ENCODE data around the gene FGF1.

The FGF1 gene

GRCh38 chr5:142572006-142572405 is 113.9 kb downstream of the FGF1 start:
- DNase-seq: no peak
- H3K27me3 Mint-ChIP-seq: no peaks in the 10 kb centered on the region
- H3K4me1 Mint-ChIP-seq: no peaks in the 10 kb centered on the region
- H3K27ac Mint-ChIP-seq: no peak overlapping the region
- no peak for ATAC-seq
- no peaks in the 10 kb centered on the region for H3K9me3 Mint-ChIP-seq
- no peak overlapping the region for H3K4me3 Mint-ChIP-seq

GRCh38 chr5:142571371-142571770 is 114.5 kb downstream of the FGF1 start:
- no peak for DNase-seq
- H3K4me3 Mint-ChIP-seq: no peak overlapping the region
- no peaks in the 10 kb centered on the region for H3K4me1 Mint-ChIP-seq
- H3K9me3 Mint-ChIP-seq: no peaks in the 10 kb centered on the region
- no peak overlapping the region for H3K27ac Mint-ChIP-seq
- no peaks in the 10 kb centered on the region for H3K27me3 Mint-ChIP-seq
- no peak for ATAC-seq

- DNase-seq (no peak), ATAC-seq (no peak)
- H3K27me3 Mint-ChIP-seq: no peaks in the 10 kb centered on the region
- H3K4me1 Mint-ChIP-seq: no peaks in the 10 kb centered on the region
- no peak overlapping the region for H3K4me3 Mint-ChIP-seq
- no peak overlapping the region for H3K27ac Mint-ChIP-seq
- no peaks in the 10 kb centered on the region for H3K9me3 Mint-ChIP-seq
These were observed 116.0 kb downstream of the FGF1 start for GRCh38 chr5:142569905-142570304.

- no peaks in the 10 kb centered on the region for H3K27me3 Mint-ChIP-seq
- ATAC-seq (no peak), DNase-seq (no peak)
- H3K27ac Mint-ChIP-seq: no peak overlapping the region
- no peaks in the 10 kb centered on the region for H3K9me3 Mint-ChIP-seq
- H3K4me1 Mint-ChIP-seq: no peaks in the 10 kb centered on the region
- H3K4me3 Mint-ChIP-seq: no peak overlapping the region
These were observed 116.9 kb downstream of the FGF1 start for GRCh38 chr5:142568996-142569335.

GRCh38 chr5:142568283-142568995 is 117.5 kb downstream of the FGF1 start:
- H3K27me3 Mint-ChIP-seq: no peaks in the 10 kb centered on the region
- no peaks in the 10 kb centered on the region for H3K4me1 Mint-ChIP-seq
- no peak overlapping the region for H3K27ac Mint-ChIP-seq
- no peak for ATAC-seq
- DNase-seq: no peak
- H3K4me3 Mint-ChIP-seq: no peak overlapping the region
- H3K9me3 Mint-ChIP-seq: no peaks in the 10 kb centered on the region

GRCh38 chr5:142561486-142562097 is 124.3 kb downstream of the FGF1 start:
- Mint-ChIP-seq H3K27me3 (no peaks in the 10 kb centered on the region), H3K4me1 (no peaks in the 10 kb centered on the region), H3K9me3 (no peaks in the 10 kb centered on the region), H3K27ac (no peak overlapping the region), H3K4me3 (no peak overlapping the region)
- ATAC-seq (no peak), DNase-seq (no peak)

GRCh38 chr5:142561029-142561428 is 124.9 kb downstream of the FGF1 start:
- H3K4me3 Mint-ChIP-seq: no peak overlapping the region
- H3K27ac Mint-ChIP-seq: no peak overlapping the region
- H3K9me3 Mint-ChIP-seq: no peaks in the 10 kb centered on the region
- no peaks in the 10 kb centered on the region for H3K4me1 Mint-ChIP-seq
- ATAC-seq: no peak
- DNase-seq: no peak
- no peaks in the 10 kb centered on the region for H3K27me3 Mint-ChIP-seq

- Mint-ChIP-seq H3K27ac (no peak overlapping the region), H3K27me3 (peaks cover 46% of the 10 kb centered on the region), H3K9me3 (no peaks in the 10 kb centered on the region), H3K4me1 (peaks cover 10% of the 10 kb centered on the region), H3K4me3 (no peak overlapping the region)
- DNase-seq (no peak), ATAC-seq (no peak)
These were observed 133.8 kb downstream of the FGF1 start for GRCh38 chr5:142552107-142552506.

GRCh38 chr5:142551338-142552067 is 134.4 kb downstream of the FGF1 start:
- Mint-ChIP-seq H3K27ac (no peak overlapping the region), H3K27me3 (peaks cover 46% of the 10 kb centered on the region), H3K4me3 (peak overlapping the region; percentile 3 to 4), H3K9me3 (no peaks in the 10 kb centered on the region), H3K4me1 (peaks cover 10% of the 10 kb centered on the region)
- DNase-seq (no peak), ATAC-seq (no peak)

- Mint-ChIP-seq H3K9me3 (no peaks in the 10 kb centered on the region), H3K27ac (no peak overlapping the region), H3K4me3 (no peak overlapping the region), H3K4me1 (peaks cover 10% of the 10 kb centered on the region), H3K27me3 (peaks cover 46% of the 10 kb centered on the region)
- ATAC-seq: no peak
- DNase-seq: no peak
These were observed 135.4 kb downstream of the FGF1 start for GRCh38 chr5:142550471-142550870.

- Mint-ChIP-seq H3K27me3 (peaks cover 46% of the 10 kb centered on the region), H3K4me3 (no peak overlapping the region), H3K9me3 (no peaks in the 10 kb centered on the region), H3K27ac (no peak overlapping the region), H3K4me1 (peaks cover 10% of the 10 kb centered on the region)
- no peak for DNase-seq
- no peak for ATAC-seq
These were observed 136.1 kb downstream of the FGF1 start for GRCh38 chr5:142549834-142550233.

GRCh38 chr5:142548739-142549275 is 137.1 kb downstream of the FGF1 start:
- ATAC-seq (peak; percentile 80), DNase-seq (peak; percentile 13 to 42)
- Mint-ChIP-seq H3K27ac (no peak overlapping the region), H3K9me3 (no peaks in the 10 kb centered on the region), H3K4me1 (peaks cover 10% of the 10 kb centered on the region), H3K27me3 (peaks cover 45% of the 10 kb centered on the region), H3K4me3 (no peak overlapping the region)

GRCh38 chr5:142547445-142548380 is 138.2 kb downstream of the FGF1 start:
- peaks cover 10% of the 10 kb centered on the region for H3K4me1 Mint-ChIP-seq
- peaks cover 37% of the 10 kb centered on the region for H3K27me3 Mint-ChIP-seq
- H3K27ac Mint-ChIP-seq: no peak overlapping the region
- DNase-seq (no peak), ATAC-seq (no peak)
- H3K4me3 Mint-ChIP-seq: no peak overlapping the region
- H3K9me3 Mint-ChIP-seq: no peaks in the 10 kb centered on the region

- Mint-ChIP-seq H3K9me3 (no peaks in the 10 kb centered on the region), H3K27me3 (peaks cover 24% of the 10 kb centered on the region), H3K27ac (no peak overlapping the region), H3K4me3 (no peak overlapping the region), H3K4me1 (no peaks in the 10 kb centered on the region)
- ATAC-seq (no peak), DNase-seq (no peak)
These were observed 140.1 kb downstream of the FGF1 start for GRCh38 chr5:142545650-142546322.
